ENCODE measurements around the gene MICAL3. TPM values are rescaled to one million over a fixed set of nuclear protein-coding genes. Genes with fewer than 3 reads are reported as not detected.
"Not testable (repeated sequence)": the region's sequence is repeated elsewhere in the genome, so short reads cannot be mapped to it uniquely, and the experiment has no call there.

The MICAL3 gene
- total RNA-seq, 3 donors from 2014 or later (not counting 1 experiment from before 2014, with no cell fraction given) = 17.1 to 36.3 (median 34.3) TPM

GRCh38 chr22:18029686-18030267 is 5.4 kb upstream of the MICAL3 start:
- intact Hi-C loops (cut with micrococcal nuclease) = no loop called here
- no peaks in the 10 kb centered on the region for H3K36me3 Mint-ChIP-seq
- H3K27ac Mint-ChIP-seq = no peak overlapping the region
- H3K9me3 Mint-ChIP-seq = no peaks in the 10 kb centered on the region
- H3K27me3 ChIP-seq (ENCODE audit: control insufficient read depth, insufficient read depth, low read length) = peaks cover 9% of the 10 kb centered on the region
- no peaks in the 10 kb centered on the region for H3K36me3 ChIP-seq (ENCODE audit: control insufficient read depth, insufficient read depth, low read length)
- no peak overlapping the region for H3K27ac ChIP-seq (ENCODE audit: low read length)
- DNase-seq = no peak
- peaks cover 27 to 37% of the 10 kb centered on the region in 2 donors for H3K27me3 Mint-ChIP-seq (ENCODE audit: low read depth in 2 of 2)
- H3K4me3 ChIP-seq (ENCODE audit: low read length) = no peak overlapping the region
- no peak overlapping the region for H3K4me3 Mint-ChIP-seq
- H3K4me1 Mint-ChIP-seq = peaks cover 5% of the 10 kb centered on the region in 2 donors
- 88% methylated on average over 2 of the region's 2 CpGs for WGBS (ENCODE audit: insufficient coverage)
- H3K9me3 ChIP-seq (ENCODE audit: control insufficient read depth, insufficient read depth, low read length) = no peaks in the 10 kb centered on the region
- no peak for ATAC-seq
- peaks cover under 1% of the 10 kb centered on the region for H3K4me1 ChIP-seq (ENCODE audit: control insufficient read depth, insufficient read depth, low read length)
- no peak for TF ChIP-seq CTCF (IDR thresholded peaks at IDR 0.05)

GRCh38 chr22:18028817-18029527 is 4.6 kb upstream of the MICAL3 start:
- no peak overlapping the region for H3K4me3 Mint-ChIP-seq
- peaks cover 10 to 11% of the 10 kb centered on the region in 2 donors for H3K4me1 Mint-ChIP-seq
- Histone ChIP-seq H3K4me3 (ENCODE audit: low read length) (no peak overlapping the region), H3K4me1 (ENCODE audit: control insufficient read depth, insufficient read depth, low read length) (peaks cover 6% of the 10 kb centered on the region), H3K9me3 (ENCODE audit: control insufficient read depth, insufficient read depth, low read length) (no peaks in the 10 kb centered on the region), H3K27ac (ENCODE audit: low read length) (no peak overlapping the region), H3K27me3 (ENCODE audit: control insufficient read depth, insufficient read depth, low read length) (peaks cover 9% of the 10 kb centered on the region), H3K36me3 (ENCODE audit: control insufficient read depth, insufficient read depth, low read length) (no peaks in the 10 kb centered on the region)
- WGBS (ENCODE audit: insufficient coverage) = 62% methylated on average over 3 of the region's 3 CpGs
- no peaks in the 10 kb centered on the region for H3K9me3 Mint-ChIP-seq
- intact Hi-C loops (cut with micrococcal nuclease) = no loop called here
- DNase-seq = no peak
- H3K27ac Mint-ChIP-seq = no peak overlapping the region
- no peak for ATAC-seq
- peaks cover 32 to 41% of the 10 kb centered on the region in 2 donors for H3K27me3 Mint-ChIP-seq (ENCODE audit: low read depth in 2 of 2)
- H3K36me3 Mint-ChIP-seq = no peaks in the 10 kb centered on the region
- TF ChIP-seq CTCF (IDR thresholded peaks at IDR 0.05) = no peak

GRCh38 chr22:18025898-18026297 is 1.5 kb upstream of the MICAL3 start:
- ATAC-seq; H3K4me3 ChIP-seq (ENCODE audit: low read length); H3K9me3 ChIP-seq (ENCODE audit: control insufficient read depth, insufficient read depth, low read length); H3K36me3 Mint-ChIP-seq; H3K9me3 Mint-ChIP-seq; DNase-seq; H3K27ac ChIP-seq (ENCODE audit: low read length); H3K36me3 ChIP-seq (ENCODE audit: control insufficient read depth, insufficient read depth, low read length); H3K27ac Mint-ChIP-seq: not testable (repeated sequence)
- intact Hi-C loops (cut with micrococcal nuclease) = loop anchor here (2.0 kb wide), 1 partner anchor 195 kb away; no protein-coding TSS in a partner anchor
- Mint-ChIP-seq H3K4me1 (peaks cover 15 to 16% of the 10 kb centered on the region in 2 donors), H3K4me3 (peak overlapping the region; percentile 35), H3K27me3 (ENCODE audit: low read depth in 2 of 2) (peaks cover 49 to 54% of the 10 kb centered on the region in 2 donors)
- peaks cover 17% of the 10 kb centered on the region for H3K27me3 ChIP-seq (ENCODE audit: control insufficient read depth, insufficient read depth, low read length)
- H3K4me1 ChIP-seq (ENCODE audit: control insufficient read depth, insufficient read depth, low read length) = peaks cover 11% of the 10 kb centered on the region
- 87% methylated on average over 2 of the region's 4 CpGs for WGBS (ENCODE audit: insufficient coverage)

GRCh38 chr22:18024956-18025720 is 777 bp upstream of the MICAL3 start:
- H3K27ac ChIP-seq (ENCODE audit: low read length) = no peak overlapping the region
- 60% methylated on average over 20 of the region's 21 CpGs for WGBS (ENCODE audit: insufficient coverage)
- Mint-ChIP-seq H3K36me3 (no peaks in the 10 kb centered on the region), H3K27ac (no peak overlapping the region), H3K4me1 (peaks cover 15 to 16% of the 10 kb centered on the region in 2 donors), H3K27me3 (ENCODE audit: low read depth in 2 of 2) (peaks cover 49 to 54% of the 10 kb centered on the region in 2 donors), H3K4me3 (peak overlapping the region; percentile 82), H3K9me3 (no peaks in the 10 kb centered on the region)
- H3K36me3 ChIP-seq (ENCODE audit: control insufficient read depth, insufficient read depth, low read length) = no peaks in the 10 kb centered on the region
- no peak for ATAC-seq
- H3K9me3 ChIP-seq (ENCODE audit: control insufficient read depth, insufficient read depth, low read length) = no peaks in the 10 kb centered on the region
- TF ChIP-seq CTCF (IDR thresholded peaks at IDR 0.05) = no peak
- H3K4me3 ChIP-seq (ENCODE audit: low read length) = no peak overlapping the region
- peaks cover 17% of the 10 kb centered on the region for H3K27me3 ChIP-seq (ENCODE audit: control insufficient read depth, insufficient read depth, low read length)
- DNase-seq = no peak
- intact Hi-C loops (cut with micrococcal nuclease) = loop anchor here (2.0 kb wide), 1 partner anchor 194 kb away; no protein-coding TSS in a partner anchor
- H3K4me1 ChIP-seq (ENCODE audit: control insufficient read depth, insufficient read depth, low read length) = peaks cover 11% of the 10 kb centered on the region

Measured in natural killer cell (primary cell).